Forelimb muscle (tissue), 1 donor: ENCODE data around the gene PLA2G4A. TPM values are rescaled to one million over a fixed set of nuclear protein-coding genes. Genes with fewer than 3 reads are reported as not detected.
"Not testable (repeated sequence)": the region's sequence is repeated elsewhere in the genome, so short reads cannot be mapped to it uniquely, and the experiment has no call there.

Experiments used
- DNase-seq: peaks from one replicate; pipeline ENCODE4 v3.0.0-alpha.2; 2013; ENCODE audit warnings: low read depth
- polyA plus RNA-seq: library from polyadenylated mRNA; unstranded; fragments of 120-200 nt; gene quantifications from one replicate; pipeline ENCODE4 v1.2.1, GENCODE V29; 2013; ENCODE audit not compliant: insufficient read length

Gene PLA2G4A
- polyA plus RNA-seq, 1 donor = 3.2 TPM

DNA sequence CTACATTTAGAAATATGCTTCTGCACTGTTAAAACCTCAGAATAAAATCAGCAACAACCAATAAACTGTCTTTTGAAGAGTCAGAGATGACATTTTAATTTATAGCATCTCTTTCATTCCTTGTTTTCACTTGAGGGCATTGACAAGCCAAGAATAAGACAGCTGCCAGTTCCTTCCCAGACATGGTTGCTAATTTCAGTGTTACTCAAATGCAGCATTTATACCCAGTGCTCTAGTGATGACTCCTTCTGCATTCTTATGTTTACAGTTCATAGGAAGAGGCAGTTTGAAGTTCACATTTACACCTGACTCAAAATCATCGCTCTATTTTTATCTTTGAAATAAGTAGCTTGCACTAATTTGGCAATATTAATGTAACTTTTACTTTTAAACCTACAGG is 44.9 kb downstream of the PLA2G4A start:
- no peak for DNase-seq

GRCh38 chr1:186875896-186876835 is 47.4 kb downstream of the PLA2G4A start:
- no peak for DNase-seq

DNA sequence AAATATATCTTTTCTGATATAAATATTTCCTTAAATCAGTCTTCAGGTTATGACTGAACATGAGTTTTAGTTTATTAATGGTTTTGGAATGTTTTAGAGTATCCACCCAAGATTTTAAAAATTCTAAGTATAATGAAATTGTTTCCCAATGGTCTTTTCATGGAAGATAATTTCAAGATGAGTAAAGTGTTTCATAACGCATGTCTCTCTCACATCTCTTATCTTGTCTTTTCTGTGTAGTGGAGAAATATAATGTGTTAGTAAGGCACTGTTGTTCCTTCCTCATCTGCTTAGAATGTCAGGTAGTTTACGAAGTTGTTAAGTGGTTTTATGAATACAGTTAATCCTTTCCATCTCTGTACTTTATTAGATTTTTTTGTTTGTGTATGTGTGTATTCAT is 49.6 kb downstream of the PLA2G4A start:
- DNase-seq = no peak

- no peak for DNase-seq
Observed at GRCh38 chr1:186880982-186881381, 52.2 kb downstream of the PLA2G4A start.

- no peak for DNase-seq
Observed at GRCh38 chr1:186882372-186883134, 53.8 kb downstream of the PLA2G4A start.

DNA sequence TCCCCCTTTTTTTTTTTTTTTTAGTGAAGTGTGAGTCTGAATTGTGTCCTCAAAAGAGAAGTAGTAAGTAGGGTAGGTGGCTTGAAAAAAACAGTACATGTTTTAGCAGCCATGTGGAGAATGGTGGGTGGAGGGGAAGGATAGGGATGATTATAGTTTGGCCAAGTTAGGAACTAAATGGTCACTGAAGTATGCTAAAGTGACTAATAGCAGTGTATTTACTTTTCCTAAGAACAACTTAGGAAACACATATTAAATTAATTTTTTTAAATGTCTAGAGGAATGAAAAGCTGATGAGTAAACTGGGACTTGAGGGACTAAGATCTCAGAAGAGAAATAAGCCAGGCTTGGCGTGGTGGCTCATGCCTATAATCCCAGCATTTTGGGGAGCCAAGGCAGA is 55.5 kb downstream of the PLA2G4A start:
- DNase-seq = no peak

DNA sequence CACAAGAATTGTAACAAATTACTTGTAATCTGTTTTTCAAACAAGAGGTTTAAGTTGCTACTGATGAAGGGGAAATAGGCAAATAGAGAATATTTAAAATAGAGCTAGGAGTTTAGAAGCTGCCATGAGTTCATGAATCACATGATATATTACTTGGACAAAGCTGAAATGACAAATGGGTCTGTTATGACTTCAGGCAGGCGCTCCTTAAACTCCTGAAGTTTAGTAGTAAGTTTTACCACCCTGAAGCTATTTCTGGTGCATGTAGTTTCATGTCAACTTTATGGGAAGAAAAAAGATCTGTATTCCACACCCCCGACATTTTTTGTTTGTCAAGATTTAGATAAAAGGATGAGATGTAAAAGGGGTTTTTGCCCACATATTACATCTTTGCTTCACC is 58.5 kb downstream of the PLA2G4A start:
- DNase-seq = no peak

- DNase-seq = no peak
Observed at GRCh38 chr1:186888367-186888766, 59.6 kb downstream of the PLA2G4A start.

GRCh38 chr1:186892936-186893335 is 64.2 kb downstream of the PLA2G4A start:
- DNase-seq = no peak

GRCh38 chr1:186894415-186894814 is 65.7 kb downstream of the PLA2G4A start:
- no peak for DNase-seq

DNA sequence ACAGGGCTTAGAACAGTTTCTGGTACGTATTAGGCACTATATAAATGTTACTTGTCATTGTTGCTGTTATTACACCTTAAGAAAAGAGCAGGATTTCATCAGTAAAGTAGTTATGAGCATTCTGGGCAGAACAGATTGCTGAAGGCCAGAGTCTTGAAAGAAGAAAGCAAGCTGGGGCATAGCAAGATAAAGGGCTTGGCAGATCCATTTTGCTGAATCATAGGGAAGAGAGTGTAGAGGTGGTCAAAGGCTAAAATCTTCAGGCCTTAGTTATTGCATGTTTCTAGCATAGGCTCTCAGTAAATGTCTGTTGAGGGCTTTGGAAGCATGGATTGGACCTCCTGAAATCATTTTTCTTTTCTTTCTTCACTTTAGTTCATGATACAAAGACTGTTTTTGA is 67.5 kb downstream of the PLA2G4A start:
- DNase-seq = no peak

- DNase-seq = no peak
Observed at GRCh38 chr1:186897008-186897407, 68.3 kb downstream of the PLA2G4A start.

GRCh38 chr1:186899577-186899976 is 70.8 kb downstream of the PLA2G4A start:
- DNase-seq = no peak

GRCh38 chr1:186899977-186900376 is 71.2 kb downstream of the PLA2G4A start:
- DNase-seq = no peak

DNA sequence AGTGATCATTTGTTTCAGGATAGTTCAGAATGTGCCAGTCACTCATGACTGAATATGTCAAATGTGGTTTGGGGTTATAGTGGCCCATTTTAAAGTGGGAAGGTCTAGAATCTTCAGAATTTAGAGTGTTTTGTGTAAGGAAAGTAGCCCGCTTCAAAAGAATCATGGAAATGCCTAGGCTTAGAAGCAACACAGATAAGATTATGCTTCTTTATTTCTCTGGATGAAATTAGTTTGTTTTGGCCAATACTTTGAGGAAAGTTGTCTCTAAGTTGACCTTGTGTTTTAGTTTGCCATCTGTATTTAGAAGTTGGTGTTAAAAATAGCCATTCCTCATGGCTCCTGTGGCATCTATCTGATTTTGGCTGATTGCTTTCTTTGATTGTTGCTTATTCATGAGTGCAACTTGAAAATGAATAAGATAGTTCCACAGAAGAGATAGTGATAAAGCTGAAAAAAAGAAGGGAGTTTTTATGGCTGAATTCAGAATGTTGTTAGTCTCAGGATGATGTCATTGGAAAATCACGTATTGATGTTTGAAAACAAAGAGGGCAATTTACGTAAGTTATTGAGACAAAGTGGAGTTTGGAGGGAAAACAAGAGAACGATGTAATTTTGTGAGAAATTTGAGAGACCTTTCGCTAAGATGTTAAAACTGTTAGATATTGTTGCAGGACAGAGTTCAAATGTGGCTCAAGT is 71.9 kb downstream of the PLA2G4A start:
- no peak for DNase-seq

GRCh38 chr1:186901631-186902030 is 72.9 kb downstream of the PLA2G4A start:
- DNase-seq = no peak

- no peak for DNase-seq
Observed at GRCh38 chr1:186903374-186904136, 74.8 kb downstream of the PLA2G4A start.

DNA sequence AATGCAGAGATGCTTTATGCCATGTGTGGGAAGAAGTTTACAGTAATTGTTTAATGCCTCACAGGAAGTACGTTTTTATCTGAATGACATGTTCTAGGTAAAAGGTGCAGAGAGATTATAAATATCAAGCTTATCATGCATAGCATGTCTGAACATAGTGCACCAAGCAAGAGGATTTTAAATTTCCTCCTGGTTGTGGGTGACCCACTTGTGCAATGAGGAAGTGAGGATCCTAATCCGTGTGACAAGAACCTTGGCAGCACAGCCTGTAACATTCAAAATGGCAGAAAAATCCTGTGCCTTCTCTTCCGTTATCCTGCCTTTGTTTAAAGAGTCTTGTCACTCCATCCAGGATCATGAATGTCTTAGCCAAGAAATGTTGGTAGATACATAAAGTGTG is 75.6 kb downstream of the PLA2G4A start:
- no peak for DNase-seq

GRCh38 chr1:186905561-186905960 is 76.8 kb downstream of the PLA2G4A start:
- no peak for DNase-seq

DNA sequence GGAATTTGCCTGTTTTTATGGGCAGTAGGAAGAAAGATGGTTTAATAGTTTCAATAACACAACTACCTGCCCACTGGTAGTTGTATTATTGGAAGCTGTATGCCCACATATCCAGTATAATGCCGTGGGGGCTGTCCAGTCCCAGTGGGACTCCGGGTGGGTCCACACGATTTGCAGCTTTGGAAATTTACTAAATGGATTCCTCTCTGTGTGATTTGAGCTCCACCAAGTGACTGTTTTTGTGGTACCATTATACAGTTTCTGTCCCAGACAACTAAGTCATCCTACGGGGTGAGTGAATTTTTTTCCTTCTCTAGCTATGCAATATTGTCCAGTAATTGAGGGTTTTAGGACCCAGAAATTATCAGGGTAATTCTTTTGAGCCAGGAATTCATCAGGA is 86.8 kb downstream of the PLA2G4A start:
- no peak for DNase-seq

- not testable (repeated sequence) for DNase-seq
Observed at GRCh38 chr1:186917106-186917786, 88.5 kb downstream of the PLA2G4A start.
